ENCODE results near the gene SYN1.

DNA sequence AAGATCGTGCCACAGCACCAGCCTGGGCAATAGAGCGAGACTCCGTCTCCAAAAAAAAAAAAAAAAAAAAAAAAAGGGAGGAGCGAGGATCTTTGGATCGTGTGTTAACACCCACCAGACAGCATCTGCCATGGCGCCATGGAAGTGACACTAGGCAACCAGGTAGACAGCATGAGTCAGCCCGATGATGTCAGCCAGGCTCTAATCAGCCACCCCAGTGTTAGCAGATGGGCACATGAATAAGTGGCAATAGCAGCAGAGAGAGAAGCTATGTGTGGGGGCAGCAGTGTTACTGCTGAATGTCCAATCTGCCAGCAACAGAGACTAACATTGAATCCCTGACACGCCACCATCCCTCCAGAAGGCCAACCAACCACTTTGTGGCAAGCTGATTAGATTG lies 6.6 kb downstream of the SYN1 start:
- no peak for TF ChIP-seq CTCF (IDR thresholded peaks at IDR 0.05; ENCODE audit: low read depth, low read length, missing input control)
- no peak for TF ChIP-seq NR2F2 (IDR thresholded peaks at IDR 0.05)
- TF ChIP-seq GABPA (IDR thresholded peaks at IDR 0.05 in 1 of 2, conservative IDR thresholded peaks at IDR 0.05 in 1 of 2): no peak
- TF ChIP-seq EGR1 (IDR thresholded peaks at IDR 0.05; ENCODE audit: low read depth in 2 of 2): no peak
- TF ChIP-seq JUND (IDR thresholded peaks at IDR 0.05): no peak
